GM18502 (cell line): ENCODE measurements around the gene RHBDF2.

Experiments used
- ATAC-seq: cut with Tn5 transposase; IDR thresholded peaks from one replicate; pipeline ENCODE4 v1.9.1; 2021; ENCODE audit warnings: mild to moderate bottlenecking; ENCODE audit not compliant: unreplicated experiment, poor library complexity

The RHBDF2 gene

GRCh38 chr17:76422860-76423259 lies 78.4 kb downstream of the RHBDF2 start:
- no peak for ATAC-seq

GRCh38 chr17:76422406-76422805 lies 78.8 kb downstream of the RHBDF2 start:
- ATAC-seq, result no peak

GRCh38 chr17:76421044-76421407 lies 80.2 kb downstream of the RHBDF2 start:
- no peak for ATAC-seq
